HL-60 (cell line): ENCODE results near the gene ZNF579.

Source experiments
- DNase-seq, 2 experiments: peaks; one replicate each; pipeline ENCODE4 v3.0.0-alpha.2; 2010 to 2020; ENCODE audit warnings: low read depth in 1 of 2, low spot score in 1 of 2
- H3K27ac ChIP-seq: fragments of 250-450 bp; sonication (Bioruptor Pico); replicated peaks from 2 replicates; pipeline ENCODE4 v1.5.1; 2020; ENCODE audit warnings: mild to moderate bottlenecking, moderate library complexity
- H3K27me3 ChIP-seq: fragments of 250-450 bp; sonication (Bioruptor Pico); 2 replicates; pipeline ENCODE4 v1.5.1; 2021; ENCODE audit warnings: mild to moderate bottlenecking, moderate library complexity; ENCODE audit not compliant: insufficient read depth, poor library complexity, severe bottlenecking
- H3K4me3 ChIP-seq: replicated peaks from 2 replicates; pipeline ENCODE4 v1.5.1; 2011; ENCODE audit warnings: mild to moderate bottlenecking, control low read depth, low read length; ENCODE audit not compliant: insufficient read depth
- CTCF ChIP-seq: IDR thresholded peaks from one replicate; pipeline ENCODE4 v1.5.1; 2011; ENCODE audit warnings: low read length, control low read depth, inconsistent platforms; ENCODE audit not compliant: insufficient read depth
- GABPA ChIP-seq: IDR thresholded peaks from 2 replicates; pipeline ENCODE4 v1.6.1; 2012; ENCODE audit warnings: low read depth
- POLR2AphosphoS5 ChIP-seq: IDR thresholded peaks from 2 replicates; pipeline ENCODE4 v1.6.1; 2012; ENCODE audit warnings: low read depth
- REST ChIP-seq: IDR thresholded peaks from 2 replicates; pipeline ENCODE4 v1.6.1; 2012; ENCODE audit warnings: low read depth; ENCODE audit not compliant: insufficient replicate concordance
- SPI1 ChIP-seq: IDR thresholded peaks from 2 replicates; pipeline ENCODE4 v1.6.1; 2012; ENCODE audit warnings: low read depth, mild to moderate bottlenecking, borderline replicate concordance

The ZNF579 gene

GRCh38 chr19:55616395-55616875 is 35.8 kb upstream of the ZNF579 start:
- Histone ChIP-seq H3K4me3 (no peak overlapping the region), H3K27ac (no peak overlapping the region)
- TF ChIP-seq CTCF (no peak), GABPA (no peak), POLR2AphosphoS5 (no peak), REST (no peak), SPI1 (no peak)

GRCh38 chr19:55615543-55616394 is 35.1 kb upstream of the ZNF579 start:
- H3K4me3 ChIP-seq: no peak overlapping the region
- DNase-seq: no peak
- TF ChIP-seq POLR2AphosphoS5 (no peak), CTCF (no peak), GABPA (no peak)
- H3K27me3 ChIP-seq: no peaks in the 10 kb centered on the region
- H3K27ac ChIP-seq: no peak overlapping the region

More at GRCh38 chr19:55616395-55616875, 35.8 kb upstream of the ZNF579 start:
- no peak for DNase-seq
- H3K27me3 ChIP-seq: no peaks in the 10 kb centered on the region

GRCh38 chr19:55614711-55615542 is 34.3 kb upstream of the ZNF579 start:
- Histone ChIP-seq H3K27me3 (no peaks in the 10 kb centered on the region), H3K4me3 (no peak overlapping the region), H3K27ac (no peak overlapping the region)
- no peak for DNase-seq
- no peak for TF ChIP-seq REST
- TF ChIP-seq GABPA: no peak
- TF ChIP-seq POLR2AphosphoS5: no peak
- no peak for TF ChIP-seq CTCF
- TF ChIP-seq SPI1: no peak
